Smooth muscle cell (in vitro differentiated cells): ENCODE measurements around the gene CLDN5. TPM values are rescaled to one million over a fixed set of nuclear protein-coding genes. Genes with fewer than 3 reads are reported as not detected.
A peak's percentile ranks its signal among the peaks of the same experiment; 100 is the strongest.

Experiments
- DNase-seq: peaks from one replicate; lab custom pipeline; 2025; ENCODE audit not compliant: unreplicated experiment; lab: John Stamatoyannopoulos, UW
- H2AFZ ChIP-seq: fragments of 200-600 bp; sonication (generic); 2 replicates; pipeline ENCODE4 v1.6.0; 2016; ENCODE audit warnings: antibody characterized with exemption, low read depth, mild to moderate bottlenecking
- H3F3A ChIP-seq: fragments of 200-600 bp; sonication (generic); 2 replicates; pipeline ENCODE4 v1.6.0; 2017; ENCODE audit warnings: antibody characterized with exemption, low read depth
- H3K27ac ChIP-seq: fragments of 200-600 bp; sonication (generic); 2 replicates; pipeline ENCODE4 v1.5.1; 2016; ENCODE audit warnings: low read depth, mild to moderate bottlenecking
- H3K27me3 ChIP-seq: fragments of 200-600 bp; sonication (generic); 2 replicates; pipeline ENCODE4 v1.6.1; 2016; ENCODE audit warnings: low read depth, mild to moderate bottlenecking
- H3K36me3 ChIP-seq: fragments of 200-600 bp; sonication (generic); 2 replicates; pipeline ENCODE4 v1.5.1; 2016; ENCODE audit warnings: low read depth
- H3K4me1 ChIP-seq: fragments of 200-600 bp; sonication (generic); 2 replicates; pipeline ENCODE4 v1.5.1; 2016; ENCODE audit warnings: low read depth
- H3K4me2 ChIP-seq: fragments of 200-600 bp; sonication (generic); 2 replicates; pipeline ENCODE4 v1.6.0; 2016; ENCODE audit warnings: mild to moderate bottlenecking
- H3K4me3 ChIP-seq: fragments of 200-600 bp; sonication (generic); 2 replicates; pipeline ENCODE4 v1.5.1; 2016; ENCODE audit warnings: mild to moderate bottlenecking
- H3K79me2 ChIP-seq: fragments of 200-600 bp; sonication (generic); 2 replicates; pipeline ENCODE4 v1.6.0; 2016; ENCODE audit warnings: low read depth, mild to moderate bottlenecking
- H3K9ac ChIP-seq: fragments of 200-600 bp; sonication (generic); 2 replicates; pipeline ENCODE4 v1.6.0; 2016; ENCODE audit warnings: low read depth
- H3K9me3 ChIP-seq: fragments of 200-600 bp; sonication (generic); replicated peaks from 2 replicates; pipeline ENCODE4 v1.5.1; 2016; ENCODE audit warnings: low read depth
- H4K20me1 ChIP-seq: fragments of 200-600 bp; sonication (generic); 2 replicates; pipeline ENCODE4 v1.6.0; 2016; ENCODE audit warnings: low read depth
- CTCF ChIP-seq: fragments of 200-600 bp; sonication (generic); IDR thresholded peaks from 2 replicates; pipeline ENCODE4 v1.5.1; 2017; ENCODE audit warnings: borderline replicate concordance, mild to moderate bottlenecking, antibody characterized with exemption; ENCODE audit not compliant: insufficient read depth, poor library complexity, severe bottlenecking
- WGBS: methylation state at CpG from one replicate; pipeline ENCODE4 v1.1.7; 2016; ENCODE audit warnings: low lambda C conversion rate; 5-methylcytosine and 5-hydroxymethylcytosine counted together
- polyA plus RNA-seq: library from polyadenylated mRNA; unstranded; fragments of >200 nt; fragmentation: Nextera tagmentation; extraction: Ambion mirVana; gene quantifications from 2 replicates; pipeline ENCODE4 v1.2.1, GENCODE V29; 2016
- total RNA-seq: library from RNA; depleted of rRNA; stranded (reverse); fragments of >200 nt; gene quantifications from 2 replicates; pipeline ENCODE4 v1.2.3, GENCODE V29; 2014

The CLDN5 gene
- total and polyA plus RNA-seq, 2 experiments from 2014 or later = 0.11 TPM; not detected in 1

GRCh38 chr22:19477321-19478044, 46.7 kb downstream of the CLDN5 start:
- Histone ChIP-seq H2AFZ (no peak overlapping the region), H3K4me1 (peaks cover 18% of the 10 kb centered on the region), H3K9ac (peak overlapping the region; percentile 100), H3K9me3 (no peaks in the 10 kb centered on the region), H3F3A (no peaks in the 10 kb centered on the region), H3K27me3 (no peaks in the 10 kb centered on the region), H3K79me2 (peaks cover 52% of the 10 kb centered on the region), H3K36me3 (no peaks in the 10 kb centered on the region), H3K27ac (no peak overlapping the region), H3K4me2 (peak overlapping the region; percentile 87), H3K4me3 (peak overlapping the region; percentile 91), H4K20me1 (peaks cover 51% of the 10 kb centered on the region)
- no peak for DNase-seq
- 76% methylated on average over 5 of the region's 5 CpGs for WGBS
- TF ChIP-seq CTCF = no peak

- no peak for DNase-seq
- Histone ChIP-seq H3K27ac (no peak overlapping the region), H3F3A (no peaks in the 10 kb centered on the region), H3K4me3 (no peak overlapping the region), H2AFZ (no peak overlapping the region), H3K27me3 (no peaks in the 10 kb centered on the region), H3K4me2 (no peak overlapping the region), H3K36me3 (no peaks in the 10 kb centered on the region), H3K9ac (no peak overlapping the region), H4K20me1 (peaks cover 58% of the 10 kb centered on the region), H3K79me2 (peaks cover 52% of the 10 kb centered on the region), H3K4me1 (peaks cover 18% of the 10 kb centered on the region), H3K9me3 (no peaks in the 10 kb centered on the region)
- 90% methylated on average over 3 of the region's 3 CpGs for WGBS
- TF ChIP-seq CTCF = no peak
These were observed 48.2 kb downstream of the CLDN5 start for GRCh38 chr22:19476023-19476422.

GRCh38 chr22:19473578-19473977, 50.6 kb downstream of the CLDN5 start:
- H3K9ac ChIP-seq = no peak overlapping the region
- H4K20me1 ChIP-seq = peaks cover 76% of the 10 kb centered on the region
- 65% methylated on average over 3 of the region's 3 CpGs for whole genome bisulfite sequencing

More at GRCh38 chr22:19473578-19473977, 50.6 kb downstream of the CLDN5 start:
- Histone ChIP-seq H3K27ac (no peak overlapping the region), H3K9me3 (no peaks in the 10 kb centered on the region), H3K4me2 (no peak overlapping the region), H3F3A (no peaks in the 10 kb centered on the region), H3K27me3 (no peaks in the 10 kb centered on the region), H2AFZ (no peak overlapping the region), H3K4me1 (peaks cover 10% of the 10 kb centered on the region), H3K4me3 (no peak overlapping the region), H3K36me3 (no peaks in the 10 kb centered on the region), H3K79me2 (peaks cover 44% of the 10 kb centered on the region)
- no peak for TF ChIP-seq CTCF
- DNase-seq = no peak

Other genes with a start within 250 kb of the CLDN5 start
- gene CLTCL1, start 232.7 kb downstream of the CLDN5 start, total RNA-seq = 6.4 and 9.0 TPM in 2 replicates
- gene CLTCL1, start 232.7 kb downstream of the CLDN5 start, polyA plus RNA-seq = 4.7 and 4.8 TPM in 2 replicates
- gene HIRA, start 92.7 kb downstream of the CLDN5 start, total RNA-seq = 8.7 and 9.8 TPM in 2 replicates
- gene HIRA, start 92.7 kb downstream of the CLDN5 start, polyA plus RNA-seq = 7.3 and 9.8 TPM in 2 replicates
- 18.1 and 30.4 TPM in 2 replicates for gene MRPL40, start 91.9 kb downstream of the CLDN5 start, total RNA-seq
- 52.9 and 54.8 TPM in 2 replicates for gene MRPL40, start 91.9 kb downstream of the CLDN5 start, polyA plus RNA-seq
- gene C22orf39, start 76.7 kb downstream of the CLDN5 start, total RNA-seq = 16.5 and 23.0 TPM in 2 replicates
- gene C22orf39, start 76.7 kb downstream of the CLDN5 start, polyA plus RNA-seq = 20.8 and 29.5 TPM in 2 replicates
- gene UFD1, start 45.2 kb downstream of the CLDN5 start, total RNA-seq = 48.1 and 64.1 TPM in 2 replicates
- 99.5 and 111 TPM in 2 replicates for gene UFD1, start 45.2 kb downstream of the CLDN5 start, polyA plus RNA-seq
- gene CDC45, start 44.5 kb downstream of the CLDN5 start, total RNA-seq = 9.7 and 13.7 TPM in 2 replicates
- 6.6 and 9.3 TPM in 2 replicates for gene CDC45, start 44.5 kb downstream of the CLDN5 start, polyA plus RNA-seq
- gene SEPTIN5, start 190.1 kb upstream of the CLDN5 start, total RNA-seq = 19.9 and 26.6 TPM in 2 replicates
- 41.5 and 64.1 TPM in 2 replicates for gene SEPTIN5, start 190.1 kb upstream of the CLDN5 start, polyA plus RNA-seq
- 0.94 and 3.0 TPM in 2 replicates for gene GP1BB, start 199.1 kb upstream of the CLDN5 start, total RNA-seq
- gene GP1BB, start 199.1 kb upstream of the CLDN5 start, polyA plus RNA-seq = 6.7 and 9.7 TPM in 2 replicates
- not detected in 2 replicates for gene TBX1, start 236.4 kb upstream of the CLDN5 start, total RNA-seq
- not detected in 2 replicates for gene TBX1, start 236.4 kb upstream of the CLDN5 start, polyA plus RNA-seq